ENCODE measurements around the gene WDR70. TPM values are rescaled to one million over a fixed set of nuclear protein-coding genes. Genes with fewer than 3 reads are reported as not detected.
"Not testable (repeated sequence)": the region's sequence is repeated elsewhere in the genome, so short reads cannot be mapped to it uniquely, and the experiment has no call there.

The WDR70 gene
- total RNA-seq, 2 donors from 2014 or later = 32.7 to 58.5 TPM

DNA sequence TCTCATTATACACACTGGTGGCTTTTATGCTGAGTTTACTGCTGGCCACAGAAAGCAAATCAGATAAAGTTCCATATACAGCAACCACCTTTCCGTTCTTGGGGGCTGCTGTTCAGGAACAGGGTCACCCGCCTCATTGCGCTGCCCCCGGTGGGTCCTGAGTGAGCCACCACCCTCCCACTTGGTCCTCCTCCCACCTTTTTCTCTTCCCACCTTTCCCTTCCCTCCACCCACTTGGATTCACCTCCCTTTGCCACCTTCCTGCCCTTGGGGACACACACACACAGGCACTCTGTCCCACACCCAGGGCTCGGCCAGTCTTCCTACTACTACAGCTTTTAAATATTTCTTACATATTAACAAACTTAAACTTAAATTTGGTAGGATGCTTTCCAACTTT is 127.6 kb downstream of the WDR70 start:
- H3K9me3 Mint-ChIP-seq = no peaks in the 10 kb centered on the region
- H3K27me3 Mint-ChIP-seq = no peaks in the 10 kb centered on the region
- peaks cover 26% of the 10 kb centered on the region for H3K36me3 Mint-ChIP-seq
- H3K4me3 Mint-ChIP-seq = no peak overlapping the region
- peaks cover 16 to 23% of the 10 kb centered on the region in 2 donors for H3K4me1 Mint-ChIP-seq (ENCODE audit: low read depth in 2 of 2)
- DNase-seq (ENCODE audit: low spot score) (no peak), ATAC-seq (no peak)
- no peak overlapping the region for H3K27ac Mint-ChIP-seq

DNA sequence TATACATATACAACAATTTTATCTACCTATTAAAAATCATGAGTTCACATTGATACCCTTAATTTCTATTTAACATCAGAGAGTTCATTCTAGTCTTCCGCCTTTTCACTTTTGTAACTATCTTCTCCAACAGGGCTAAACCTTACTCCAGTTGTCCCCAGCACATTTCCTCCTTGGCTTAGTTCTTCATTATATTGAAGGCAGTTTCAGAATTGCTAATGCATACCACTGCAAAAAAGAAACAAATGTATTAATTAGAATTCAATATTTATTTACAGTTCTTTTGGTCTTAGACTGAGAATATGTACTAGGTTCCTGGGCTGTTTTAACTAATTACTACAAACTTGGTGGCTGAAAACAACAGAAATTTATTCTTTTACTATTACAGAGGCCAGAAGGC is 132.5 kb downstream of the WDR70 start:
- no peaks in the 10 kb centered on the region for H3K27me3 Mint-ChIP-seq
- no peak for ATAC-seq
- H3K4me1 Mint-ChIP-seq (ENCODE audit: low read depth in 2 of 2) = peaks cover 6 to 10% of the 10 kb centered on the region in 2 donors
- no peak overlapping the region for H3K4me3 Mint-ChIP-seq
- no peaks in the 10 kb centered on the region for H3K9me3 Mint-ChIP-seq
- no peak for DNase-seq (ENCODE audit: low spot score)
- peaks cover 6% of the 10 kb centered on the region for H3K36me3 Mint-ChIP-seq
- no peak overlapping the region for H3K27ac Mint-ChIP-seq

DNA sequence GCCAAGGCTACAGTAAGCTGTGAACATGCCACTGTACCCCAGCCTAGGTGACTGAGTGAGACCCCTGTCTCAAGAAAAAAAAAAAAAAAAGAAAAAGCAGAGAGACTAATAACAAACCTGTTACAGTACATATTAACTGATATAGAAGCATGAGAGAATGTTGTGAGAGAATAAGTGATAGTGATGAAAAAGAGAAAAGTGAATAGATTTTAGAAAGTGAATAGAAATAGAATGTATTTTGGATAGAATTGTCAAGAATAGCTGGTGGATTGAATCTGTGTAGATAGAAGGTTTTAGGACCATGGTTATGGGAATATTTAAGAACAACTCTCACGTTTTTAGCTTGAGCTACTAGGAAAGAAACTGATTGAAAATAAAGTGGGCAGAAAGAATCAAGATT is 135.8 kb downstream of the WDR70 start:
- ATAC-seq (no peak), DNase-seq (ENCODE audit: low spot score) (no peak)
- no peaks in the 10 kb centered on the region for H3K27me3 Mint-ChIP-seq
- H3K4me3 Mint-ChIP-seq = no peak overlapping the region
- H3K27ac Mint-ChIP-seq = no peak overlapping the region
- peaks cover 5% of the 10 kb centered on the region for H3K36me3 Mint-ChIP-seq
- H3K9me3 Mint-ChIP-seq = no peaks in the 10 kb centered on the region
- peaks cover 6 to 8% of the 10 kb centered on the region in 2 donors for H3K4me1 Mint-ChIP-seq (ENCODE audit: low read depth in 2 of 2)

GRCh38 chr5:37517686-37518085 is 138.6 kb downstream of the WDR70 start:
- Mint-ChIP-seq H3K27me3 (no peaks in the 10 kb centered on the region), H3K27ac (no peak overlapping the region), H3K36me3 (peaks cover 5% of the 10 kb centered on the region), H3K4me3 (no peak overlapping the region), H3K9me3 (no peaks in the 10 kb centered on the region), H3K4me1 (ENCODE audit: low read depth in 2 of 2) (peaks cover 0 to 3% of the 10 kb centered on the region in 2 donors)
- no peak for DNase-seq (ENCODE audit: low spot score)
- ATAC-seq = no peak

DNA sequence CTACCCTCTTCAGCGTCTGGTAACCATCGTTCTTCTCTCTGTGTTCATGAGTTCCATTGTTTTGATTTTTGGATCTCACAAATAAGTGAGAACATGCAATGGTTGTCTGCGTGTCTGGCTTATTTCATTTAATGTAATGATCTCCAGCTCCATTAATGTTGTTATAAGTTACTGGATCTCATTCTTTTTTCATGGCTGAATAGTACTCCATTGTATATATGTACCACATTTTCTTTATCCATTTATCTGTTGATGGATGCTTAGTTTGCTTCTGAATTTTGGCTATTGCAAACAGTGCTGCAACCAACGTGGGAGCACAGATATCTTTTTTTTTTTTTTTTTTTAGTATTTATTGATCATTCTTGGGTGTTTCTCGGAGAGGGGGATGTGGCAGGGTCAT is 139.2 kb downstream of the WDR70 start:
- not testable (repeated sequence) for H3K4me3 Mint-ChIP-seq; H3K27ac Mint-ChIP-seq; H3K4me1 Mint-ChIP-seq (ENCODE audit: low read depth in 2 of 2); H3K36me3 Mint-ChIP-seq; H3K27me3 Mint-ChIP-seq; DNase-seq (ENCODE audit: low spot score); ATAC-seq; H3K9me3 Mint-ChIP-seq

GRCh38 chr5:37519304-37519703 is 140.2 kb downstream of the WDR70 start:
- Mint-ChIP-seq H3K27ac (no peak overlapping the region), H3K9me3 (no peaks in the 10 kb centered on the region), H3K4me3 (no peak overlapping the region), H3K36me3 (peaks cover 13% of the 10 kb centered on the region), H3K27me3 (no peaks in the 10 kb centered on the region), H3K4me1 (ENCODE audit: low read depth in 2 of 2) (no peaks in the 10 kb centered on the region)
- ATAC-seq (no peak), DNase-seq (ENCODE audit: low spot score) (no peak)

GRCh38 chr5:37519807-37520206 is 140.7 kb downstream of the WDR70 start:
- Mint-ChIP-seq H3K27ac (no peak overlapping the region), H3K4me3 (no peak overlapping the region), H3K4me1 (ENCODE audit: low read depth in 2 of 2) (no peaks in the 10 kb centered on the region), H3K27me3 (no peaks in the 10 kb centered on the region), H3K9me3 (no peaks in the 10 kb centered on the region), H3K36me3 (peaks cover 13% of the 10 kb centered on the region)
- DNase-seq (ENCODE audit: low spot score) (no peak), ATAC-seq (no peak)

GRCh38 chr5:37520811-37521210 is 141.7 kb downstream of the WDR70 start:
- DNase-seq (ENCODE audit: low spot score) (no peak), ATAC-seq (no peak)
- H3K4me1 Mint-ChIP-seq (ENCODE audit: low read depth in 2 of 2) = no peaks in the 10 kb centered on the region
- H3K36me3 Mint-ChIP-seq = peaks cover 21% of the 10 kb centered on the region
- no peaks in the 10 kb centered on the region for H3K27me3 Mint-ChIP-seq
- H3K27ac Mint-ChIP-seq = no peak overlapping the region
- peaks cover 4% of the 10 kb centered on the region for H3K9me3 Mint-ChIP-seq
- no peak overlapping the region for H3K4me3 Mint-ChIP-seq

DNA sequence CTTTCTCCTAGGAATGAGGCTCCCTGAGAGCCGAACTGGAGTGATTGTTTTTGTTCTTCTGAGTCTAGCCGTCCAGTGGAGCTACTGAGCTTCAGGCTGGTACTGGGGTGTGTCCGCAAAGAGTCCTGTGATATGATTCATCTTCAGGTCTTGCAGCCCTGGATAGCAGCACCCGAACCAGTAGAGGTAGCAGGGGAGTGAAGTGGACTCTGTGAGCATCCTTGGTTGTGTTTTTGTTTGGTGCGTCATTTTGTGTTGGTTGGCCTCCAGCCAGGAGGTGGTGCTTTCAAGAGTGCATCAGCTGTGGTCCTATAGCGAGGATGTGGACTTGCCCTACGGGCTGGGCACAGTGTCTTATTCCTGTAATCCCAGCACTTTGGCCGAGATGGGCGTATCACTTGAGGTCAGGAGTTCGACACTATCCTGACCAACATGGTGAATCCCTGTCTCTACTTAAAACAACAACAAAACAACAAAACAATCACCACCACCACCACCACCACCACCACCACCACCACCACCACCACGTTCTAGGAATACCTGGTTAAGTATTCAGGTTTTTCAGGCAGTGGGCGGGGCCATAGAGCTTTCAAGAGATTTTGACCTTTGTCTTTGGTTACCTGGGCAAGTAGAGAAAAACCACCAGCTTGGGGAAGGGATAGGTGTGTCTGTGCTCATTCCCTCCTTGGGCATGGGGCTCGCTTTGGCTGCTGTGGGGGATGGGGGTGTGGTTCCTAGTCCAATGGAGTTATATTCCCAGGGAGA is 154.0 kb downstream of the WDR70 start:
- Mint-ChIP-seq H3K36me3 (peaks cover 9% of the 10 kb centered on the region), H3K4me3 (no peak overlapping the region), H3K27me3 (no peaks in the 10 kb centered on the region), H3K9me3 (peaks cover 12% of the 10 kb centered on the region), H3K27ac (no peak overlapping the region), H3K4me1 (ENCODE audit: low read depth in 2 of 2) (peaks cover 5 to 7% of the 10 kb centered on the region in 2 donors)
- ATAC-seq (no peak), DNase-seq (ENCODE audit: low spot score) (no peak)

- ATAC-seq = no peak
These were observed 154.7 kb downstream of the WDR70 start for GRCh38 chr5:37533851-37534250.

DNA sequence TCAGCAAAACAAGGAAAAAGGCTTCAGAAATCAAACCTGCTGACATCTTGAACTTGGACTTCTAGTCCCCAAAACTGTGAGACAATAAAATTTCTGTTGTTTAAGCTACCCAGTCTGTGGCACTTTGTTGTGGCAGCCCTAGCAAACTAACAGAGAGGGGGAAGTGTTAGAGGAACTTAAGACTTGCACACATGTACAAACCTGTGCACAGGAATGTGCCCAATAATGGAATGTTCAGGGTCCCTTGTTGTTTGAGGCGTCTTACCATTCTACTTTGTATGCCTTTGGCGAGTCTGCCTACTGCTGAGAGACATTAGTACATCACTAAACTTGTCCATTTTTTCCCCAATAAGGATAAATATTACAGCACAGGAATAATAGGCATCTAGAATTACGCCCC is 160.3 kb downstream of the WDR70 start:
- Mint-ChIP-seq H3K27ac (no peak overlapping the region), H3K27me3 (no peaks in the 10 kb centered on the region), H3K4me3 (no peak overlapping the region), H3K9me3 (no peaks in the 10 kb centered on the region), H3K4me1 (ENCODE audit: low read depth in 2 of 2) (peaks cover 7 to 13% of the 10 kb centered on the region in 2 donors), H3K36me3 (no peaks in the 10 kb centered on the region)
- ATAC-seq (no peak), DNase-seq (ENCODE audit: low spot score) (no peak)

More at GRCh38 chr5:37533851-37534250, 154.7 kb downstream of the WDR70 start:
- Mint-ChIP-seq H3K4me1 (ENCODE audit: low read depth in 2 of 2) (peaks cover 6 to 7% of the 10 kb centered on the region in 2 donors), H3K27ac (no peak overlapping the region), H3K4me3 (no peak overlapping the region), H3K9me3 (peaks cover 12% of the 10 kb centered on the region), H3K27me3 (no peaks in the 10 kb centered on the region), H3K36me3 (peaks cover 9% of the 10 kb centered on the region)
- DNase-seq (ENCODE audit: low spot score) = no peak

DNA sequence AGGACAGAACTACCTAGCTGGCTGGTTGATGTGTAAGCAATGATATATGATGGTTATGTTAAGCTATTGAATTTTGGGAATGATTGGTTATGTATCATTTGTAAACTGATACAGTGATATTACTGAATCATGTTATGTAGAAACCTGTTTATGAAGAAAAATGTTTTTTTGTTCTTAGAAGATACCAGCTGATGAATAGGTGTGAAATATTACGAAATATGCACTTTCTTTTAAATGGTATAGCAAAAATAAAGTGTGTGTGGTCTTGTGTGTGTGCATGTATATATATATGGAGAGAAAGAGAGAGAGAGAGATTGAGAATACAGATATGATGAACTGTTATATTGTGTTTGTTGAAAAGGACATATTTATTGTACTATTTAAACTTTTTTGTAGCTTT is 164.1 kb downstream of the WDR70 start:
- Mint-ChIP-seq H3K36me3 (no peaks in the 10 kb centered on the region), H3K4me1 (ENCODE audit: low read depth in 2 of 2) (peaks cover 7 to 11% of the 10 kb centered on the region in 2 donors), H3K9me3 (no peaks in the 10 kb centered on the region), H3K27ac (no peak overlapping the region), H3K27me3 (no peaks in the 10 kb centered on the region), H3K4me3 (no peak overlapping the region)
- DNase-seq (ENCODE audit: low spot score) (no peak), ATAC-seq (no peak)

GRCh38 chr5:37549411-37549810 is 170.3 kb downstream of the WDR70 start:
- DNase-seq (ENCODE audit: low spot score) (no peak), ATAC-seq (no peak)
- peaks cover 7 to 11% of the 10 kb centered on the region in 2 donors for H3K4me1 Mint-ChIP-seq (ENCODE audit: low read depth in 2 of 2)
- H3K4me3 Mint-ChIP-seq = no peak overlapping the region
- H3K9me3 Mint-ChIP-seq = no peaks in the 10 kb centered on the region
- no peak overlapping the region for H3K27ac Mint-ChIP-seq
- H3K27me3 Mint-ChIP-seq = no peaks in the 10 kb centered on the region
- no peaks in the 10 kb centered on the region for H3K36me3 Mint-ChIP-seq

DNA sequence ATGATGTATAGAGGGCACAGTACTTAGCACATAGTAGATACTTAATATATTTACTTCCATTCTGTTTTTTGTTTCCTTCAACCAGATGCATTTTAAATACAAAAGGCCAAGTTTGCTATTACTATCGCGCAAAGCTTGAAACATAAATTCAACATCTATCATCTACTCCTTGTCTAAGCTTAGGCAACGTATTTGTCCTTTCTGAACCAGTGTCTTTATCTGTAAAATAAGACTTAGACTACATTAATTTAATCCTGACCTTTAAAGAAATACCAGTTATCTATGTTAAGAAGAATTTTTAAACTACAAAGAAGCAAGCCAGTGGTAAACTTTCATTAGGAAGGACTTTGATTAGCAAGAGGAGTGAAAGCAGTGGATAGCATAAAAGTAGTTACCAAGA is 173.0 kb downstream of the WDR70 start:
- Mint-ChIP-seq H3K4me1 (ENCODE audit: low read depth in 2 of 2) (peaks cover 7 to 11% of the 10 kb centered on the region in 2 donors), H3K27ac (no peak overlapping the region), H3K4me3 (no peak overlapping the region), H3K27me3 (no peaks in the 10 kb centered on the region), H3K36me3 (no peaks in the 10 kb centered on the region), H3K9me3 (no peaks in the 10 kb centered on the region)
- ATAC-seq = no peak
- DNase-seq (ENCODE audit: low spot score) = no peak

Data from natural killer cell treated with Interleukin-12 subunit alpha and Interleukin-12 subunit beta and Interleukin-15 and Interleukin-18, amount 100 ng/mL, for 72 hours (primary cell).